Activated B cell treated with CpG ODN at 0.5 μM for 24 hours (primary cell): ENCODE measurements around the gene MRC2. TPM values are rescaled to one million over a fixed set of nuclear protein-coding genes. Genes with fewer than 3 reads are reported as not detected.
"Not testable (repeated sequence)": the region's sequence is repeated elsewhere in the genome, so short reads cannot be mapped to it uniquely, and the experiment has no call there.

ENCODE experiments used
- ATAC-seq: fragments of 200-7000 bp; cut with Tn5 transposase; one replicate; pipeline ENCODE4 v1.10.0; 2021; ENCODE audit warnings: low read depth, mild to moderate bottlenecking, moderate library complexity
- CTCF ChIA-PET: fragments of 350-600 bp; sonication (Branson Sonifier 250); formaldehyde crosslinking; loops from one replicate; lab custom pipeline; 2021; ENCODE audit warnings: antibody characterized with exemption; lab: Charles Lee
- POLR2A ChIA-PET: fragments of 350-600 bp; sonication (Branson Sonifier 250); formaldehyde crosslinking; loops from one replicate; lab custom pipeline; 2021; ENCODE audit warnings: antibody characterized with exemption; lab: Charles Lee
- DNase-seq: peaks from one replicate; pipeline ENCODE4 v3.0.0; 2022
- H3K27ac Mint-ChIP-seq: one replicate; pipeline ENCODE4 v1.8.0; 2020; ENCODE audit warnings: mixed read lengths
- H3K27me3 Mint-ChIP-seq: one replicate; pipeline ENCODE4 v1.8.0; 2021; ENCODE audit warnings: mixed read lengths
- H3K36me3 Mint-ChIP-seq: one replicate; pipeline ENCODE4 v1.8.0; 2021; ENCODE audit warnings: low read depth, mixed read lengths
- H3K4me1 Mint-ChIP-seq: one replicate; pipeline ENCODE4 v1.8.0; 2021; ENCODE audit warnings: mixed read lengths
- H3K4me3 Mint-ChIP-seq: one replicate; pipeline ENCODE4 v1.8.0; 2020; ENCODE audit warnings: mild to moderate bottlenecking, mixed read lengths
- H3K9me3 Mint-ChIP-seq: one replicate; pipeline ENCODE4 v1.8.0; 2020; ENCODE audit warnings: mixed read lengths
- CTCF ChIP-seq: fragments of 200-600 bp; IDR thresholded peaks from one replicate; pipeline ENCODE4 v1.8.0; 2022; ENCODE audit warnings: antibody characterized with exemption, mild to moderate bottlenecking
- intact Hi-C: fragments of 100-400 bp; cut with micrococcal nuclease; formaldehyde crosslinking; loops from one replicate; pipeline ENCODE4 v1.15.1; 2024
- total RNA-seq: library from RNA; stranded (reverse); gene quantifications from 2 replicates; pipeline ENCODE4 v1.2.3, GENCODE V29; 2022

Gene MRC2
- total RNA-seq, 1 donor from 2014 or later, result 0.11 TPM

- no peak for DNase-seq
- Mint-ChIP-seq H3K36me3 (peaks cover 74% of the 10 kb centered on the region), H3K27me3 (no peaks in the 10 kb centered on the region), H3K4me1 (no peaks in the 10 kb centered on the region), H3K4me3 (no peak overlapping the region), H3K27ac (no peak overlapping the region), H3K9me3 (no peaks in the 10 kb centered on the region)
- ATAC-seq, result no peak
- CTCF ChIA-PET, result no interaction called here
- POLR2A ChIA-PET, result no interaction called here
- no peak for TF ChIP-seq CTCF
- intact Hi-C loops, result no loop called here
These were observed 26.7 kb upstream of the MRC2 start for GRCh38 chr17:62600805-62601204.

GRCh38 chr17:62601471-62601870 is 26.0 kb upstream of the MRC2 start:
- intact Hi-C loops, result no loop called here
- H3K27me3 Mint-ChIP-seq, result no peaks in the 10 kb centered on the region
- CTCF ChIA-PET, result no interaction called here
- no peak overlapping the region for H3K4me3 Mint-ChIP-seq
- POLR2A ChIA-PET, result no interaction called here
- H3K9me3 Mint-ChIP-seq, result no peaks in the 10 kb centered on the region
- H3K36me3 Mint-ChIP-seq, result peaks cover 75% of the 10 kb centered on the region
- no peaks in the 10 kb centered on the region for H3K4me1 Mint-ChIP-seq
- no peak overlapping the region for H3K27ac Mint-ChIP-seq
- no peak for TF ChIP-seq CTCF
- ATAC-seq (no peak), DNase-seq (no peak)

- ATAC-seq, H3K27me3 Mint-ChIP-seq, DNase-seq, H3K9me3 Mint-ChIP-seq, CTCF ChIA-PET, intact Hi-C loops, POLR2A ChIA-PET, H3K4me3 Mint-ChIP-seq, H3K4me1 Mint-ChIP-seq, H3K27ac Mint-ChIP-seq: not testable (repeated sequence)
- peaks cover 74% of the 10 kb centered on the region for H3K36me3 Mint-ChIP-seq
These were observed 23.7 kb upstream of the MRC2 start for GRCh38 chr17:62603783-62604182.

GRCh38 chr17:62605588-62605987 is 21.9 kb upstream of the MRC2 start:
- no peak overlapping the region for H3K4me3 Mint-ChIP-seq
- intact Hi-C loops, result no loop called here
- H3K27ac Mint-ChIP-seq, result no peak overlapping the region
- DNase-seq, result no peak
- H3K4me1 Mint-ChIP-seq, result peaks cover 5% of the 10 kb centered on the region
- no peak for TF ChIP-seq CTCF
- peaks cover 77% of the 10 kb centered on the region for H3K36me3 Mint-ChIP-seq
- POLR2A ChIA-PET, result no interaction called here
- CTCF ChIA-PET, result no interaction called here
- no peaks in the 10 kb centered on the region for H3K27me3 Mint-ChIP-seq
- no peak for ATAC-seq
- no peaks in the 10 kb centered on the region for H3K9me3 Mint-ChIP-seq

GRCh38 chr17:62611292-62611691 is 16.2 kb upstream of the MRC2 start:
- ATAC-seq (peak; percentile 78), DNase-seq (no peak)
- TF ChIP-seq CTCF, result no peak
- Mint-ChIP-seq H3K27ac (peak overlapping the region; percentile 62), H3K36me3 (peaks cover 91% of the 10 kb centered on the region), H3K4me1 (peaks cover 20% of the 10 kb centered on the region), H3K27me3 (no peaks in the 10 kb centered on the region), H3K9me3 (no peaks in the 10 kb centered on the region), H3K4me3 (peak overlapping the region; percentile 12)
- intact Hi-C loops, result no loop called here
- POLR2A ChIA-PET, result no interaction called here
- CTCF ChIA-PET, result interaction anchor here (0.6 kb wide), 1 partner anchor 9 kb away, joined by 3 read pairs; no protein-coding TSS in a partner anchor

- no peak for TF ChIP-seq CTCF
- POLR2A ChIA-PET, result no interaction called here
- H3K27me3 Mint-ChIP-seq, result no peaks in the 10 kb centered on the region
- peak overlapping the region; percentile 59 for H3K27ac Mint-ChIP-seq
- no peak for DNase-seq
- peaks cover 20% of the 10 kb centered on the region for H3K4me1 Mint-ChIP-seq
- no peaks in the 10 kb centered on the region for H3K9me3 Mint-ChIP-seq
- CTCF ChIA-PET, result no interaction called here
- peaks cover 87% of the 10 kb centered on the region for H3K36me3 Mint-ChIP-seq
- peak; percentile 67 for ATAC-seq
- intact Hi-C loops, result no loop called here
- H3K4me3 Mint-ChIP-seq, result no peak overlapping the region
These were observed 15.7 kb upstream of the MRC2 start for GRCh38 chr17:62611728-62612127.

- DNase-seq, POLR2A ChIA-PET, intact Hi-C loops, CTCF ChIA-PET, H3K27me3 Mint-ChIP-seq, H3K9me3 Mint-ChIP-seq, ATAC-seq, H3K4me3 Mint-ChIP-seq: not testable (repeated sequence)
- peaks cover 83% of the 10 kb centered on the region for H3K36me3 Mint-ChIP-seq
- peak overlapping the region; percentile 59 for H3K27ac Mint-ChIP-seq
- peaks cover 20% of the 10 kb centered on the region for H3K4me1 Mint-ChIP-seq
These were observed 15.2 kb upstream of the MRC2 start for GRCh38 chr17:62612289-62612688.

- H3K27me3 Mint-ChIP-seq, POLR2A ChIA-PET, CTCF ChIA-PET, H3K9me3 Mint-ChIP-seq, DNase-seq, ATAC-seq, intact Hi-C loops, H3K4me3 Mint-ChIP-seq, H3K27ac Mint-ChIP-seq: not testable (repeated sequence)
- Mint-ChIP-seq H3K36me3 (peaks cover 82% of the 10 kb centered on the region), H3K4me1 (peaks cover 20% of the 10 kb centered on the region)
These were observed 14.4 kb upstream of the MRC2 start for GRCh38 chr17:62613095-62613494.
